ENCODE measurements around the gene CFTR. TPM values are rescaled to one million over a fixed set of nuclear protein-coding genes. Genes with fewer than 3 reads are reported as not detected.

Gene CFTR
- total and polyA plus RNA-seq, 10 of the 15 experiments (the other 5 are each of a cell fraction or from before 2014, with no cell fraction given): 0.02 to 2.3 (median 0.21) TPM; not detected in 1

DNA sequence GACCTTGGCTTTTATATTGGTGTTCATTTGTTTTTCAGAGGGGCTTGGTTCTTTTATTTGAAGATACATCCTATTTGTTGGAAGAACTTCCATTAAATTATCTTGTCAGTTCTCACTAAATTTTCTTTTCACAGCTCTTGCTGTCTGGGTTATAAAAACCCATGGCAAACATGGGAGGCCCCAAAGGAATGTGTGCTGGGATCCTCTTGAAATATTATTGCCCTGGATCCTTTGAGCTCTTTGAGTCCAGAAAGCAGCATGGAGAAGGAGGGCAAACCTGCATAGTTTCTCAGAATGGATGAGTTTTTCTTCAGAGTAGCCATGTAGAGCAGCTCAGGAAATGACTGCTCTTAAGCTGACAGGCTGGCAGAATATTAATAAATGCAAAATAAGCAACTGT lies 206.0 kb downstream of the CFTR start:
- no peak overlapping the region for H3K9ac ChIP-seq (ENCODE audit: control insufficient read depth, insufficient read depth, low read length)
- ATAC-seq (no peak), DNase-seq (ENCODE audit: low read depth, low spot score) (no peak), FAIRE-seq (no peak)
- H3K9me3 ChIP-seq (replicated peaks; ENCODE audit: control insufficient read depth, insufficient read depth, low read length): no peaks in the 10 kb centered on the region
- ChIA-PET SMC1A (ENCODE audit: uncharacterized antibody, unreplicated experiment) (interaction anchor here (1.1 to 3.4 kb wide), 8 partner anchors 9 to 285 kb away, joined by 3 to 15 read pairs (median 4); no protein-coding TSS in a partner anchor), RAD21 (ENCODE audit: unreplicated experiment) (no interaction called here), POLR2A (interaction anchor here (0.7 kb wide), 1 partner anchor 150 kb away, joined by 4 read pairs; no protein-coding TSS in a partner anchor), CTCF (interaction anchor here (1.0 to 1.6 kb wide), 5 partner anchors 9 to 233 kb away, joined by 3 to 6 read pairs (median 3); no protein-coding TSS in a partner anchor)
- H3K36me3 ChIP-seq (ENCODE audit: control insufficient read depth in 2 of 2, insufficient read depth in 2 of 2, low read length in 1 of 2): no peaks in the 10 kb centered on the region
- no peaks in the 10 kb centered on the region for H4K20me1 ChIP-seq (ENCODE audit: control insufficient read depth, insufficient read depth)
- H3K4me2 ChIP-seq (ENCODE audit: control insufficient read depth, insufficient read depth): no peak overlapping the region
- no peak overlapping the region for H3K27ac ChIP-seq (ENCODE audit: control insufficient read depth, insufficient read depth)
- in situ Hi-C loops (cut with MboI) (no loop called here), intact Hi-C loops (cut with micrococcal nuclease; ENCODE audit: unreplicated experiment) (no loop called here)
- no peak overlapping the region for H3K4me3 ChIP-seq
- H3K79me2 ChIP-seq (ENCODE audit: control insufficient read depth, insufficient read depth, low read length): no peaks in the 10 kb centered on the region
- no peak overlapping the region for H2AFZ ChIP-seq (ENCODE audit: control insufficient read depth, low read depth, low read length)
- no peaks in the 10 kb centered on the region for H3K4me1 ChIP-seq (ENCODE audit: control insufficient read depth, insufficient read depth, low read length)
- no TSS peak for BruUV-seq (replicated peaks)
- peaks cover 0 to 5% of the 10 kb centered on the region in 2 experiments; a peak in 1 of 4 replicates for H3K27me3 ChIP-seq (replicated peaks in 1 of 2; ENCODE audit: control insufficient read depth in 2 of 2, insufficient read depth in 2 of 2, low read length in 1 of 2)
- TF ChIP-seq TCF7 (IDR thresholded peaks at IDR 0.05; ENCODE audit: borderline replicate concordance): no peak
- TF ChIP-seq CREM (IDR thresholded peaks at IDR 0.05; ENCODE audit: low read depth): no peak
- no peak for TF ChIP-seq YBX1 (IDR thresholded peaks at IDR 0.05)
- TF ChIP-seq WRNIP1 (IDR thresholded peaks at IDR 0.05; ENCODE audit: borderline replicate concordance, low read depth, low read length): no peak
- no peak for TF ChIP-seq ZSCAN29 (IDR thresholded peaks at IDR 0.05)
- TF ChIP-seq, protein P1, sequence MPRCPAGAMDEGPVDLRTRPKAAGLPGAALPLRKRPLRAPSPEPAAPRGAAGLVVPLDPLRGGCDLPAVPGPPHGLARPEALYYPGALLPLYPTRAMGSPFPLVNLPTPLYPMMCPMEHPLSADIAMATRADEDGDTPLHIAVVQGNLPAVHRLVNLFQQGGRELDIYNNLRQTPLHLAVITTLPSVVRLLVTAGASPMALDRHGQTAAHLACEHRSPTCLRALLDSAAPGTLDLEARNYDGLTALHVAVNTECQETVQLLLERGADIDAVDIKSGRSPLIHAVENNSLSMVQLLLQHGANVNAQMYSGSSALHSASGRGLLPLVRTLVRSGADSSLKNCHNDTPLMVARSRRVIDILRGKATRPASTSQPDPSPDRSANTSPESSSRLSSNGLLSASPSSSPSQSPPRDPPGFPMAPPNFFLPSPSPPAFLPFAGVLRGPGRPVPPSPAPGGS (IDR thresholded peaks at IDR 0.05; ENCODE audit: borderline replicate concordance, insufficient read depth, low read depth, low read length, poor library complexity, severe bottlenecking): no peak
- no peak for TF ChIP-seq IRF4 (IDR thresholded peaks at IDR 0.05; ENCODE audit: low read depth, low read length)
- TF ChIP-seq ZBED1 (IDR thresholded peaks at IDR 0.05; ENCODE audit: borderline replicate concordance): no peak
- no peak for TF ChIP-seq JUND (IDR thresholded peaks at IDR 0.05; ENCODE audit: low read depth, low read length)
- TF ChIP-seq, protein P2, sequence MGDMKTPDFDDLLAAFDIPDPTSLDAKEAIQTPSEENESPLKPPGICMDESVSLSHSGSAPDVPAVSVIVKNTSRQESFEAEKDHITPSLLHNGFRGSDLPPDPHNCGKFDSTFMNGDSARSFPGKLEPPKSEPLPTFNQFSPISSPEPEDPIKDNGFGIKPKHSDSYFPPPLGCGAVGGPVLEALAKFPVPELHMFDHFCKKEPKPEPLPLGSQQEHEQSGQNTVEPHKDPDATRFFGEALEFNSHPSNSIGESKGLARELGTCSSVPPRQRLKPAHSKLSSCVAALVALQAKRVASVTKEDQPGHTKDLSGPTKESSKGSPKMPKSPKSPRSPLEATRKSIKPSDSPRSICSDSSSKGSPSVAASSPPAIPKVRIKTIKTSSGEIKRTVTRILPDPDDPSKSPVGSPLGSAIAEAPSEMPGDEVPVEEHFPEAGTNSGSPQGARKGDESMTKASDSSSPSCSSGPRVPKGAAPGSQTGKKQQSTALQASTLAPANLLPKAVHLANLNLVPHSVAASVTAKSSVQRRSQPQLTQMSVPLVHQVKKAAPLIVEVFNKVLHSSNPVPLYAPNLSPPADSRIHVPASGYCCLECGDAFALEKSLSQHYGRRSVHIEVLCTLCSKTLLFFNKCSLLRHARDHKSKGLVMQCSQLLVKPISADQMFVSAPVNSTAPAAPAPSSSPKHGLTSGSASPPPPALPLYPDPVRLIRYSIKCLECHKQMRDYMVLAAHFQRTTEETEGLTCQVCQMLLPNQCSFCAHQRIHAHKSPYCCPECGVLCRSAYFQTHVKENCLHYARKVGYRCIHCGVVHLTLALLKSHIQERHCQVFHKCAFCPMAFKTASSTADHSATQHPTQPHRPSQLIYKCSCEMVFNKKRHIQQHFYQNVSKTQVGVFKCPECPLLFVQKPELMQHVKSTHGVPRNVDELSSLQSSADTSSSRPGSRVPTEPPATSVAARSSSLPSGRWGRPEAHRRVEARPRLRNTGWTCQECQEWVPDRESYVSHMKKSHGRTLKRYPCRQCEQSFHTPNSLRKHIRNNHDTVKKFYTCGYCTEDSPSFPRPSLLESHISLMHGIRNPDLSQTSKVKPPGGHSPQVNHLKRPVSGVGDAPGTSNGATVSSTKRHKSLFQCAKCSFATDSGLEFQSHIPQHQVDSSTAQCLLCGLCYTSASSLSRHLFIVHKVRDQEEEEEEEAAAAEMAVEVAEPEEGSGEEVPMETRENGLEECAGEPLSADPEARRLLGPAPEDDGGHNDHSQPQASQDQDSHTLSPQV (IDR thresholded peaks at IDR 0.05): no peak
- TF ChIP-seq EGR1 (IDR thresholded peaks at IDR 0.05; ENCODE audit: borderline replicate concordance in 1 of 2, low read depth in 2 of 2, low read length in 2 of 2): no peak
- TF ChIP-seq CHD2 (IDR thresholded peaks at IDR 0.05; ENCODE audit: borderline replicate concordance, low read depth, low read length): no peak
- TF ChIP-seq, protein P3, sequence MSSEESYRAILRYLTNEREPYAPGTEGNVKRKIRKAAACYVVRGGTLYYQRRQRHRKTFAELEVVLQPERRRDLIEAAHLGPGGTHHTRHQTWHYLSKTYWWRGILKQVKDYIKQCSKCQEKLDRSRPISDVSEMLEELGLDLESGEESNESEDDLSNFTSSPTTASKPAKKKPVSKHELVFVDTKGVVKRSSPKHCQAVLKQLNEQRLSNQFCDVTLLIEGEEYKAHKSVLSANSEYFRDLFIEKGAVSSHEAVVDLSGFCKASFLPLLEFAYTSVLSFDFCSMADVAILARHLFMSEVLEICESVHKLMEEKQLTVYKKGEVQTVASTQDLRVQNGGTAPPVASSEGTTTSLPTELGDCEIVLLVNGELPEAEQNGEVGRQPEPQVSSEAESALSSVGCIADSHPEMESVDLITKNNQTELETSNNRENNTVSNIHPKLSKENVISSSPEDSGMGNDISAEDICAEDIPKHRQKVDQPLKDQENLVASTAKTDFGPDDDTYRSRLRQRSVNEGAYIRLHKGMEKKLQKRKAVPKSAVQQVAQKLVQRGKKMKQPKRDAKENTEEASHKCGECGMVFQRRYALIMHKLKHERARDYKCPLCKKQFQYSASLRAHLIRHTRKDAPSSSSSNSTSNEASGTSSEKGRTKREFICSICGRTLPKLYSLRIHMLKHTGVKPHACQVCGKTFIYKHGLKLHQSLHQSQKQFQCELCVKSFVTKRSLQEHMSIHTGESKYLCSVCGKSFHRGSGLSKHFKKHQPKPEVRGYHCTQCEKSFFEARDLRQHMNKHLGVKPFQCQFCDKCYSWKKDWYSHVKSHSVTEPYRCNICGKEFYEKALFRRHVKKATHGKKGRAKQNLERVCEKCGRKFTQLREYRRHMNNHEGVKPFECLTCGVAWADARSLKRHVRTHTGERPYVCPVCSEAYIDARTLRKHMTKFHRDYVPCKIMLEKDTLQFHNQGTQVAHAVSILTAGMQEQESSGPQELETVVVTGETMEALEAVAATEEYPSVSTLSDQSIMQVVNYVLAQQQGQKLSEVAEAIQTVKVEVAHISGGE (CRISPR knock-in tag; IDR thresholded peaks at IDR 0.05): no peak
- no peak for TF ChIP-seq NFXL1 (IDR thresholded peaks at IDR 0.05; ENCODE audit: borderline replicate concordance)
- no peak for TF ChIP-seq NBN (IDR thresholded peaks at IDR 0.05)
- no peak for TF ChIP-seq FOXM1 (IDR thresholded peaks at IDR 0.05; ENCODE audit: low read depth, low read length)
- no peak for TF ChIP-seq POLR2AphosphoS2 (IDR thresholded peaks at IDR 0.05; ENCODE audit: low read depth, low read length)
- TF ChIP-seq YY1 (IDR thresholded peaks at IDR 0.05; ENCODE audit: low read depth, low read length): no peak

All from GM12878 (cell line).